Stimulated activated CD4-positive, alpha-beta T cell treated with anti-CD3 and anti-CD28 coated beads, Interleukin-15, amount 100 ng/mL, for 24 hours (primary cell): ENCODE results near the gene LENG9.

Source experiments
- DNase-seq: peaks from one replicate; pipeline ENCODE4 v3.0.0-alpha.2; 2020

Gene LENG9

GRCh38 chr19:54436031-54436523, 27.5 kb downstream of the LENG9 start:
- DNase-seq = no peak

- no peak for DNase-seq
Observed at GRCh38 chr19:54435551-54436016, 28.0 kb downstream of the LENG9 start.

- DNase-seq = no peak
Observed at GRCh38 chr19:54434873-54435214, 28.7 kb downstream of the LENG9 start.

GRCh38 chr19:54434112-54434872, 29.3 kb downstream of the LENG9 start:
- DNase-seq = no peak

GRCh38 chr19:54433697-54434096, 29.9 kb downstream of the LENG9 start:
- DNase-seq = no peak

- DNase-seq = no peak
Observed at GRCh38 chr19:54432144-54432738, 31.3 kb downstream of the LENG9 start.

- DNase-seq = no peak
Observed at GRCh38 chr19:54431255-54431838, 32.2 kb downstream of the LENG9 start.

GRCh38 chr19:54430306-54431254, 33.0 kb downstream of the LENG9 start:
- peak; percentile 65 for DNase-seq

GRCh38 chr19:54429545-54430227, 33.9 kb downstream of the LENG9 start:
- no peak for DNase-seq

GRCh38 chr19:54429176-54429495, 34.4 kb downstream of the LENG9 start:
- no peak for DNase-seq

- no peak for DNase-seq
Observed at GRCh38 chr19:54428323-54429175, 35.0 kb downstream of the LENG9 start.

GRCh38 chr19:54427586-54427985, 36.0 kb downstream of the LENG9 start:
- DNase-seq = no peak

GRCh38 chr19:54426291-54426931, 37.2 kb downstream of the LENG9 start:
- no peak for DNase-seq

GRCh38 chr19:54425382-54425723, 38.2 kb downstream of the LENG9 start:
- no peak for DNase-seq

GRCh38 chr19:54424660-54425381, 38.8 kb downstream of the LENG9 start:
- no peak for DNase-seq

- DNase-seq = no peak
Observed at GRCh38 chr19:54424201-54424600, 39.4 kb downstream of the LENG9 start.

- no peak for DNase-seq
Observed at GRCh38 chr19:54422136-54422535, 41.4 kb downstream of the LENG9 start.

- DNase-seq = no peak
Observed at GRCh38 chr19:54421521-54421920, 42.1 kb downstream of the LENG9 start.

- no peak for DNase-seq
Observed at GRCh38 chr19:54421169-54421516, 42.4 kb downstream of the LENG9 start.

- no peak for DNase-seq
Observed at GRCh38 chr19:54420383-54421168, 43.0 kb downstream of the LENG9 start.
